Mesenchymal stem cell (in vitro differentiated cells and primary cell): ENCODE measurements around the gene CTDSPL2.

Experiments
- DNase-seq: peaks from one replicate; pipeline ENCODE4 v3.0.0-alpha.2; 2013
- H2AFZ ChIP-seq: one replicate; pipeline ENCODE4 v1.6.1; 2013; ENCODE audit warnings: low read depth, mild to moderate bottlenecking, control low read depth, inconsistent platforms, low read length, moderate library complexity
- H2AK5ac ChIP-seq: 2 replicates; pipeline ENCODE4 v1.6.1; 2013; ENCODE audit warnings: low read length, moderate library complexity, mild to moderate bottlenecking, inconsistent platforms; ENCODE audit not compliant: severe bottlenecking
- H2BK120ac ChIP-seq: one replicate; pipeline ENCODE4 v1.6.1; 2013; ENCODE audit warnings: low read depth, mild to moderate bottlenecking, inconsistent platforms, low read length, moderate library complexity
- H2BK12ac ChIP-seq, 2 experiments: one replicate each; pipeline ENCODE4 v1.6.1; 2013; ENCODE audit warnings: inconsistent platforms in 2 of 2, low read length in 2 of 2, mild to moderate bottlenecking in 2 of 2, moderate library complexity in 2 of 2, control low read depth in 1 of 2
- H2BK15ac ChIP-seq: one replicate; pipeline ENCODE4 v1.6.1; 2013; ENCODE audit warnings: mild to moderate bottlenecking, low read depth, inconsistent platforms; ENCODE audit not compliant: poor library complexity, severe bottlenecking
- H2BK5ac ChIP-seq: 2 replicates; pipeline ENCODE4 v1.6.1; 2013; ENCODE audit warnings: low read depth, mild to moderate bottlenecking, low read length, control low read depth, inconsistent platforms; ENCODE audit not compliant: poor library complexity, severe bottlenecking
- H3K14ac ChIP-seq, 2 experiments: one replicate each; pipeline ENCODE4 v1.6.1; 2013; ENCODE audit warnings: inconsistent platforms in 2 of 2, low read length in 2 of 2, control low read depth in 1 of 2, mild to moderate bottlenecking in 1 of 2, moderate library complexity in 1 of 2
- H3K18ac ChIP-seq, 2 experiments: one replicate each; pipeline ENCODE4 v1.6.1; 2013; ENCODE audit warnings: inconsistent platforms in 2 of 2, low read length in 2 of 2, control low read depth in 1 of 2, low read depth in 1 of 2, mild to moderate bottlenecking in 1 of 2
- H3K23ac ChIP-seq, 2 experiments: one replicate each; pipeline ENCODE4 v1.6.1; 2013; ENCODE audit warnings: inconsistent platforms in 2 of 2, low read length in 2 of 2, mild to moderate bottlenecking in 2 of 2, moderate library complexity in 2 of 2, control low read depth in 1 of 2
- H3K27ac ChIP-seq: 2 replicates; pipeline ENCODE4 v1.5.1; 2013; ENCODE audit warnings: mild to moderate bottlenecking, moderate library complexity, low read length, control low read depth, inconsistent platforms; ENCODE audit not compliant: poor library complexity, severe bottlenecking
- H3K27me3 ChIP-seq, 2 experiments: 2 replicates each; pipeline versions ENCODE4 v1.6.1 to v1.7.0; 2013; ENCODE audit warnings: low read length in 2 of 2, mild to moderate bottlenecking in 2 of 2, moderate library complexity in 2 of 2, control low read depth in 1 of 2, inconsistent platforms in 1 of 2; ENCODE audit not compliant: control insufficient read depth in 1 of 2, insufficient read depth in 1 of 2
- H3K36me3 ChIP-seq, 2 experiments: 2 replicates each; pipeline versions ENCODE4 v1.6.1 to v1.7.0; 2013; ENCODE audit warnings: low read length in 2 of 2, control low read depth in 1 of 2, inconsistent platforms in 1 of 2, low read depth in 1 of 2, mild to moderate bottlenecking in 1 of 2; ENCODE audit not compliant: insufficient read depth in 2 of 2, control insufficient read depth in 1 of 2
- H3K4ac ChIP-seq, 2 experiments: one replicate each; pipeline ENCODE4 v1.6.1; 2013; ENCODE audit warnings: inconsistent platforms in 2 of 2, low read length in 2 of 2, mild to moderate bottlenecking in 2 of 2, moderate library complexity in 2 of 2, control low read depth in 1 of 2, low read depth in 1 of 2
- H3K4me1 ChIP-seq: 2 replicates; pipeline ENCODE4 v1.6.1; 2013; ENCODE audit warnings: low read depth, low read length, control low read depth; ENCODE audit not compliant: control insufficient read depth, insufficient read depth
- H3K4me2 ChIP-seq: 2 replicates; pipeline ENCODE4 v1.6.1; 2013; ENCODE audit warnings: low read length, mild to moderate bottlenecking, inconsistent platforms; ENCODE audit not compliant: poor library complexity, severe bottlenecking
- H3K4me3 ChIP-seq, 2 experiments: 2 replicates each; pipeline versions ENCODE4 v1.5.1 to v1.7.0; 2013; ENCODE audit warnings: low read length in 2 of 2, mild to moderate bottlenecking in 2 of 2, control low read depth in 1 of 2, low read depth in 1 of 2; ENCODE audit not compliant: insufficient read depth in 1 of 2
- H3K79me1 ChIP-seq: replicated peaks from 2 replicates; pipeline ENCODE4 v1.6.1; 2013; ENCODE audit warnings: mild to moderate bottlenecking, control low read depth, low read length, inconsistent platforms; ENCODE audit not compliant: poor library complexity, severe bottlenecking
- H3K9ac ChIP-seq: 2 replicates; pipeline ENCODE4 v1.7.0; 2013; ENCODE audit warnings: mild to moderate bottlenecking, low read length, moderate library complexity
- H3K9me3 ChIP-seq: 2 replicates; pipeline ENCODE4 v1.7.0; 2013; ENCODE audit warnings: mild to moderate bottlenecking, low read length; ENCODE audit not compliant: control insufficient read depth
- H4K8ac ChIP-seq: one replicate; pipeline ENCODE4 v1.6.1; 2013; ENCODE audit warnings: inconsistent platforms, mild to moderate bottlenecking, low read length, moderate library complexity
- H4K91ac ChIP-seq: one replicate; pipeline ENCODE4 v1.6.1; 2013; ENCODE audit warnings: mild to moderate bottlenecking, low read length, inconsistent platforms
- WGBS: methylation state at CpG from one replicate; pipeline ENCODE4 v1.1.7; 2013; ENCODE audit warnings: mixed read lengths; 5-methylcytosine and 5-hydroxymethylcytosine counted together

Gene CTDSPL2

DNA sequence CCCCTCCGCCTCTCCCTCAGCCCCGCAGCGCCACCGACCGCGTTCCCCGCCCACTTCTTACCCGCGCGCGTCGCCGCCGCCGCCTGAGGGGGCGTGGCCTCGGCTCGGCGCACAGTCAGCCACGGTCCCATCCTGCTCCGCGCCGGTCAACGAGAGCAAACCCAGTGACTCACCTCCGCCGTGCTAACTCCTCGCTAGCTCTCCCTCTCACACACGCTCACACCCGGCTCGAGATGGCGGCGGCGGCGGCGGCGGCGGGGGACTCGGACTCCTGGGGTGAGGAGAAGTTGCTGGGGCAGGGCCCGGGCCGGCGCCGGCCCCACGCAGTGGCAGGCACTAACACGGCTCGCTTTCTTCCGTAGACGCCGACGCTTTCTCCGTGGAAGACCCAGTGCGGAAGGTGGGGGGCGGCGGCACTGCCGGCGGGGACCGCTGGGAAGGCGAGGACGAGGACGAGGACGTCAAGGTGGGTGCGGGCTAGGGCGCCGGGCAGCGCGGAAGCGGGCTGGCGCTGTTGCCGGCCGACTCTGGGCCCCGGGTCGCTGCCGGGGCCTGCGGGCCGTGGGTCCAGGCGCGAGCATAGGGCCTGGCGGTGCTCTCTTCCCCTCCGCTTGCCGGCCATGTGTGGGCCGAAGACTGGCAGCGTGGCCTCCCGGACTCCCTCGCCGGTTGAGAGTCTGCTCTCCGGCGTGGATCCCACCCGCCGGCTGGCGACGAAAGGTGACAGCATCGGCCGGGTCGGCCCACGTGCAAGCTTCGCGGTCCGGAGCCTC, 109.7 kb downstream of the CTDSPL2 start, which contains the start of gene EIF3J:
TSS of gene EIF3J (plus strand) at position 186 of the 773 bp plus-strand sequence. CDS start at position 234, 48 bp downstream.
- H3K36me3 ChIP-seq: peaks cover 12 to 40% of the 10 kb centered on the region in 2 experiments
- peak within 1 kb of the TSS in 1 of 2 experiments; percentile 97 for H3K14ac ChIP-seq
- H3K27ac ChIP-seq: peak within 1 kb of the TSS; percentile 97
- H3K79me1 ChIP-seq: peaks cover 8% of the 10 kb centered on the region
- H2BK15ac ChIP-seq: peak within 1 kb of the TSS; percentile 92
- H3K9me3 ChIP-seq: no peaks in the 10 kb centered on the region
- H3K4me3 ChIP-seq: peak within 1 kb of the TSS; percentile 88 to 93
- H2BK12ac ChIP-seq: peak within 1 kb of the TSS in 1 of 2 experiments; percentile 21
- peak within 1 kb of the TSS; percentile 54 for H2AFZ ChIP-seq
- peak within 1 kb of the TSS; percentile 78 for H4K8ac ChIP-seq
- H2BK5ac ChIP-seq: peak within 1 kb of the TSS; percentile 84
- H3K18ac ChIP-seq: peak within 1 kb of the TSS; percentile 92 to 93
- WGBS: 2% methylated on average over 47 of the region's 97 CpGs
- peak within 1 kb of the TSS; percentile 98 for H3K9ac ChIP-seq
- H3K27me3 ChIP-seq: no peaks in the 10 kb centered on the region
- peak within 1 kb of the TSS; percentile 71 for H2BK120ac ChIP-seq
- peak within 1 kb of the TSS; percentile 31 for H2AK5ac ChIP-seq
- peaks cover 11% of the 10 kb centered on the region for H3K4me1 ChIP-seq
- peak within 1 kb of the TSS; percentile 53 for H4K91ac ChIP-seq
- peak within 1 kb of the TSS; percentile 78 for H3K4me2 ChIP-seq
- H3K4ac ChIP-seq: peak within 1 kb of the TSS; percentile 20 to 91
- peak within 1 kb of the TSS in 1 of 2 experiments; percentile 94 for H3K23ac ChIP-seq
- DNase-seq: peak; percentile 97

DNA sequence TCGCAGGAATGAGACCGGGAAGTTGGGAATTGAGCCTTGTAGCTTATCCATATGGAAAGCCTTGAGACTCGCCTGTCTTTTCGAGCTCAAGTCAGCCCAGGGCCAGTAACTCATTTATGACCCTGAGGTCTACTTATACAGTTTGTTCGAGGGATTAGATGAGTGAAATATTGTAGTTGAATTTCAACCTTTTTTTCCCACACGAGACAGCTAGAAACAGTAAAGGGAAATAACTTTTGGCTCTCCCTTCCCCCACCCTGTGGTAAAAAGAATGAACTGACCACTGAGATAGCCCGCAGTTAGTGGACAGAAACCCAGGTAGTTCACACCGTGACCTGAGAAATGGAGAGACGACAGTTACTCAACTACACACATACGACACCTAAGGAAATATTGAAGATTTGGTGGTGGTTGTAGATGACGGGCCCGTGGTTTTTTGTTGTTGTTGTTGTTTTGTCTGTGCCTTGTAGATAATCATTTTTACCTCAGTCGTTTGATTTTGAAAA, 110.4 kb downstream of the CTDSPL2 start:
- Histone ChIP-seq H4K91ac (no peak overlapping the region), H3K23ac (peak overlapping the region in 1 of 2 experiments; percentile 94), H3K79me1 (peaks cover 5% of the 10 kb centered on the region), H2BK5ac (peak overlapping the region; percentile 84), H3K4ac (peak overlapping the region; percentile 20 to 91), H3K36me3 (peaks cover 8 to 40% of the 10 kb centered on the region in 2 experiments), H3K27ac (peak overlapping the region; percentile 69), H2BK120ac (no peak overlapping the region), H2BK15ac (no peak overlapping the region), H3K9me3 (no peaks in the 10 kb centered on the region), H2BK12ac (no peak overlapping the region), H3K9ac (peak overlapping the region; percentile 94), H4K8ac (no peak overlapping the region), H2AK5ac (no peak overlapping the region), H3K4me1 (peaks cover 11% of the 10 kb centered on the region), H3K14ac (peak overlapping the region in 1 of 2 experiments; percentile 97), H3K4me3 (peak overlapping the region; percentile 88 to 93), H3K18ac (peak overlapping the region; percentile 69 to 93), H2AFZ (peak overlapping the region; percentile 54), H3K27me3 (no peaks in the 10 kb centered on the region), H3K4me2 (peak overlapping the region; percentile 74)
- peak; percentile 79 for DNase-seq
- WGBS: 0% methylated on average over 5 of the region's 13 CpGs

DNA sequence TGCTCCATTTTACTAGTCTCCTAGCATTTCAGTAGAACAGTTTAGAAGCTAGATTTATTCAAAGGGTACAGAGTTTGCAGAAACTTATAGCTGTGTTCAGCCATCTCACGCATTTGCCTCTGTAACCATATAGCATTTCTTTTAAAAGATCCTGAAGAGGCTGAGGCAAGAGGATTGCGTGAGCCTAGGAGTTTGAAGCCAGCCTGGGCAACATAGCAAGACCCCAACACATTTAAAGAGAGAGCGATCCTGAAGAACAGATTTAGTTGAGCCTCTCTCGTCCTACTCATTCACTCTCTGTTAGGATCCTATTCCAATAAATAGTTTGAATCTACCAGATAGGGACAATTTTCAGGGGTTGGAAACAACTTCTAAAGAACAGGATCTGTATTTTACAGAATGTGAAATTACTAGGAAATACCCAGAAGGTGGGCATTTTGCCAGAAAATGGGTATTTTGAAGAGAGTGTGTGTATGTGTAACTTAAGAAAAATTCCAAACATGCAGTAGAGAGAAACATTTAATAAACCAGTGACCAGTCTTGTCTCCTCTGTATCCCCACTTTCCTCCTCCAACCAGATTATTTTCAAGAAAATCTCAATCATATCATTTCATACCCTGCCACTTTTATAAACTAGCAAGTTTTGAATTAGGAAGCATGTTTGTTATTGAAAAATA, 114.0 kb downstream of the CTDSPL2 start:
- H2AK5ac ChIP-seq: peak overlapping the region; percentile 76
- peak; percentile 78 for DNase-seq

GRCh38 chr15:44542596-44542995, 115.2 kb downstream of the CTDSPL2 start:
- Histone ChIP-seq H2BK5ac (no peak overlapping the region), H2BK12ac (no peak overlapping the region), H3K4me2 (no peak overlapping the region), H3K23ac (no peak overlapping the region), H2BK15ac (no peak overlapping the region), H3K14ac (no peak overlapping the region), H3K4me1 (peaks cover 6% of the 10 kb centered on the region), H4K8ac (no peak overlapping the region), H3K9ac (peak overlapping the region; percentile 49), H4K91ac (no peak overlapping the region), H2BK120ac (no peak overlapping the region), H3K79me1 (no peaks in the 10 kb centered on the region), H3K9me3 (no peaks in the 10 kb centered on the region), H3K36me3 (peaks cover 7 to 35% of the 10 kb centered on the region in 2 experiments), H3K4me3 (no peak overlapping the region), H3K4ac (no peak overlapping the region), H3K27ac (no peak overlapping the region), H2AK5ac (no peak overlapping the region), H3K27me3 (no peaks in the 10 kb centered on the region), H2AFZ (no peak overlapping the region), H3K18ac (no peak overlapping the region)
- no peak for DNase-seq

More for the DNA sequence above, 114.0 kb downstream of the CTDSPL2 start:
- Histone ChIP-seq H3K79me1 (no peaks in the 10 kb centered on the region), H3K4me2 (peak overlapping the region; percentile 21), H3K4me1 (peaks cover 4% of the 10 kb centered on the region), H3K4ac (no peak overlapping the region), H3K9ac (peak overlapping the region; percentile 49), H2BK5ac (no peak overlapping the region), H4K91ac (no peak overlapping the region), H2AFZ (no peak overlapping the region), H3K27me3 (no peaks in the 10 kb centered on the region), H2BK120ac (no peak overlapping the region), H3K23ac (no peak overlapping the region), H3K27ac (peak overlapping the region; percentile 81), H4K8ac (no peak overlapping the region), H2BK15ac (no peak overlapping the region), H3K36me3 (peaks cover 8 to 35% of the 10 kb centered on the region in 2 experiments), H3K9me3 (no peaks in the 10 kb centered on the region), H3K4me3 (no peak overlapping the region), H3K14ac (no peak overlapping the region), H2BK12ac (no peak overlapping the region), H3K18ac (no peak overlapping the region)
- WGBS: 97% methylated on average over 3 of the region's 4 CpGs
